DMS79 (cell line): ENCODE measurements around the gene ATXN10.

Source experiments
- DNase-seq: peaks from one replicate; lab custom pipeline; 2025; lab: John Stamatoyannopoulos, UW

Gene ATXN10

GRCh38 chr22:45830531-45831245 is 159.1 kb downstream of the ATXN10 start:
- peak; percentile 54 for DNase-seq

- DNase-seq: no peak
These were observed 159.8 kb downstream of the ATXN10 start for GRCh38 chr22:45831394-45831793.

GRCh38 chr22:45832180-45832579 is 160.5 kb downstream of the ATXN10 start:
- DNase-seq: no peak

GRCh38 chr22:45832959-45833580 is 161.4 kb downstream of the ATXN10 start:
- no peak for DNase-seq

DNA sequence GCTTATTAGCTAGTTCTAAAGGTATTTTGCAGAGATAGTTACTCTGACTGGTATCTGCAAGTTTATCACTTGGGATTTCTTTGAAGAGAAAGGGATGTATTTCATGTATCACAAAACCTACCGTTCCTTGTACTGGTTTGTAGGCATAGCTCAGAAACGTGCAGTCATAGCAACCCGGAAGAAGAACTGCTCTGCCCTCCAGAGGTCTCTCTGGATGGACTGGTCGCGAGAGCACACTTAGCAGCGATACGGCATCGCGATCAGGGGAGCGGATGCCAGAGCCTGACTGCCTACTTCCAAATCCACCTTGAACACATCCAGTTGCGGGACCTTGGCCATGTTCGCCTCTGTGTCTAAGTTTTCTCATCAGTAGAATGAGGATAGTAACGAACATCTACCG is 162.0 kb downstream of the ATXN10 start:
- DNase-seq: no peak

DNA sequence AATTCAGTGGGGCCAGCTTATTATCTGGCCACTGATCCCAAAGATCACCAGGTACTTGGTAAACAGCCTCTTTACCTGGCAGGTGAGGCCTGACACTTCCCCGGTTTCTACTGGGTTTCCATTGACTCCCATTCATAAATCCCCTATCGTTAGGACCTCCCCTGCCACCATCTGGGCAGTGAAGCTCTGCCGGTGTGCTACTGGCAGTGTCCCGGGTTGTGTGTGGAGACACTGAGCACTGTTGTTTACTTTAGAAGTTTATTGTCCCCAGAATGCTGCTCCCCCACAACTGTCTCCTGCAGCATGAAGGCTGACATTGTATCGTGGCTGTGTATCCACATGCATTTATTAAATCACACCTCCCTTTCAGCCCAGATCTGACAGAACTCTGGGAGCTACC is 162.6 kb downstream of the ATXN10 start:
- DNase-seq: no peak

GRCh38 chr22:45834795-45835194 is 163.2 kb downstream of the ATXN10 start:
- DNase-seq: no peak

GRCh38 chr22:45836418-45837169 is 165.0 kb downstream of the ATXN10 start:
- DNase-seq: no peak

GRCh38 chr22:45837508-45837907 is 165.9 kb downstream of the ATXN10 start:
- DNase-seq: no peak

GRCh38 chr22:45838305-45838887 is 166.8 kb downstream of the ATXN10 start:
- no peak for DNase-seq

- DNase-seq: no peak
These were observed 168.8 kb downstream of the ATXN10 start for GRCh38 chr22:45840483-45840882.

- no peak for DNase-seq
These were observed 170.8 kb downstream of the ATXN10 start for GRCh38 chr22:45842291-45842991.

GRCh38 chr22:45843031-45843430 is 171.4 kb downstream of the ATXN10 start:
- no peak for DNase-seq

GRCh38 chr22:45843986-45844385 is 172.4 kb downstream of the ATXN10 start:
- DNase-seq: no peak

DNA sequence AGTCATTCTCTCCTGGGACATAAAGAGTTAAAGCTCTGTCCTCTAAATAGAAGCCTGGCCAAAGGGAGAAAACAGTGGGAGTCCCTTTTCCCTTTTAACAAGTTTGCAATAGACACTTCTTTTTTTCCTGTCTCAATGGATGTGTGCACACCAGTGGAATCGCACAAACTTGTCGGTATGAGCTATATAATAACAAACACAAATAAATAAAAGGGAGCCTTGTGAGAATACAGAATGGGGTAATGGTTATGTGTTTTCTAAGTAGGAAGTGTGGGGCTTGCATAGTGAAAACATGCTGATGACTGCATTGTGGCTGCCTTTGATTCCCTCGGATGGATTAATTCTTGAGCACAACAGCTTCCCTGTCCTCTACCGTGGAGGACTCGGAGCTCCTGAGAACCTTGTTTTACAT is 173.4 kb downstream of the ATXN10 start:
- DNase-seq: no peak

GRCh38 chr22:45846952-45847351 is 175.3 kb downstream of the ATXN10 start:
- no peak for DNase-seq

DNA sequence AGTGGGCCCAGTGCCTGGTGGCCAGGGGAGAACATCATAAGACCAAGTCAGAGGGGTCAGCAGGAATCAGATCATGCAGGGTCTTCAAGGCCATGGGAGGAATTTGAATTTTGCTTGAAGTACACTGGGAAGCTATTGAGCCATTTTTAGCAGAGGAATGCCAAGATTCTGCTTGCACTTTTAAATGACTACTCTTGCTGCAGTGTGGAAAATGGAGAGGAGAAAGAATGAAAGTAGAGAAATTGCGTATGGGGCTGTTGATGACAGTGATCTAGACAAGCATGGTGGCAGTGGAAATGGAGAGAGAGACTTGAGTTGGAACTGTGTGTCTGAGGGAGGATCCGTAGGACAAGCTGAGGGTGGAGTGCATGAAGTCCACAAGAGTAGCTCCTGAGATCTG is 177.3 kb downstream of the ATXN10 start:
- no peak for DNase-seq

- DNase-seq: no peak
These were observed 181.2 kb downstream of the ATXN10 start for GRCh38 chr22:45852826-45853225.

DNA sequence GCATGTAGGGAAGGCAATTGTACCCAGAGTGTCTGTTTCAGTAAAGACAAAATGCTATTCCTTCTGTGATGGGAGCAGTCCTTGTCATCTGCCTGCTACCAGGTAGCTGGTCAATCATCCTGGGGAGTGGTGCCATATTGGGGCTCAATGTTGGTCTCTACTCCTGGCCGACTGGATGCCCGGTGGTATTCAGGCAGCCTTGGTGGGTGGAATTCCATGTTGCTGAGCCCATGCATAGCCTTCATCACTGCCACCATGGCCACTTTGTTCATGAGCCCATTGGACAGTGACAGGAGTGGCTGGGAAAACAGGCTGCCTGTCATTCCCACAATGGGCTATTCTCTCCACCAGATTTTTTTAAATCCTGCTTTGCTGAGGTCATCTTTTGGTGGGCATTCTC is 184.3 kb downstream of the ATXN10 start:
- DNase-seq: no peak

DNA sequence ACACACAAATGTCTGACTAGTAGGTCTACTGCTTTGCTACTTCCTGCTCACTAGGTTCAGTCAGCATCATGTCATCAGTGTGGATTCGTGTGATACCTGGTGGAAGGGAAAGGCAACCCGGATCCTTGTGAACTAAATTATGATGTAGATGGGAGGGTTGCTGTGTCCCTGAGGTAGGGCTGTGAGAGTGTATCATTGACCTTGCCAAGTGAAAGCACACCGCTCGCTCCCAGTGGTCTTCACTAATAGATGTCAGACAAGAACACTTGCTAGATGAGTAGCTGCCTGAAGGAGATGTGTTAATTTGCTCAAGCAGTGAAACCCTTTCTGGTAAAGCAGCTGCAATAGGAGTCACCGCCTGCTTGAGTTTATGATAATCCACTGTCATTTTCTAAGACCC is 185.9 kb downstream of the ATXN10 start:
- no peak for DNase-seq

DNA sequence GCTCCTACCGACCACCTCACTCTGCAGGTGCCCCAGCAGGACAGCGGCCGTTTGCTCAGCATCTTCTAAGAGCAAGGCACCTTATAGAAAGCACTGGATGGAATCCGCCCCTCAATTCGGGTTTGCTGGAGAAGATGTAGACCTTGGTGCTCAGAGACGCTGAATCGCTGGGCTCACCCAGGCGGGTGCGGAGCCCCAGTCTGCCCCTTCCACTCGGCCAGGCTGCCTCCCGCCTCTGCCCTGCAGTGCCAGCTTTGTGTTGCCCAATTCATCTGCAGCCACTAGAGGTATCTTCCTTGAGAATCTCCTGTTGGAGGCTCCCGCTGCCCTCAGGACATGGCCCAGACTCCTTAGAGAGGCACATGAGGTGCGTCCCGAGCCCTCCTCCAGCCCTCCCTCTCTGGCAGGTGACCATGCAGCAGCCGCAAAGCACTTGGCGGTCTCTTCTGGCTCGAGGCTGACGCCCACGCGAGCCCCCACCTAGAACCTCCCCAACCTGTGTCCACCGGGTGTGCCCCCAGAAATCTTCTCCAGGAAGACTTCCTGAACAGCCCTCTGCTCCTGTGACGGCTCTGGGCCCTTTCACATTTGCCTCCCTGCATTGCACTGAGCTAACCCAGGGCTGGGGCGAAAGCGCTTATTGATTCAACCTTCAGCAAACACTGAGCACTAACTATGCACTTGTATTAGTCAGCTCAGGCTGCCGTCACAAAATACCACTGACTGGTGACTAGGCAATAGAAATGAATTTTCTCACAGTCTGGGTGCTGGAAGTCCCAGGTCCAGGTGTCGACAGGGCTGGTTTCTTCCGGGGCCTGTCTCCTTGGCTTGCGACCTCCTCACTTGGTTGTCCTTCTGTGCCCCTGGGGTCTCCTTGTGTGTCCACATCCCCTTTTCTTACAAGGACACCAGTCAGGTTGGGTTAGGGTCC is 187.9 kb downstream of the ATXN10 start:
- no peak for DNase-seq
